ENCODE data around the gene SLC51A.

SLC51A gene

DNA sequence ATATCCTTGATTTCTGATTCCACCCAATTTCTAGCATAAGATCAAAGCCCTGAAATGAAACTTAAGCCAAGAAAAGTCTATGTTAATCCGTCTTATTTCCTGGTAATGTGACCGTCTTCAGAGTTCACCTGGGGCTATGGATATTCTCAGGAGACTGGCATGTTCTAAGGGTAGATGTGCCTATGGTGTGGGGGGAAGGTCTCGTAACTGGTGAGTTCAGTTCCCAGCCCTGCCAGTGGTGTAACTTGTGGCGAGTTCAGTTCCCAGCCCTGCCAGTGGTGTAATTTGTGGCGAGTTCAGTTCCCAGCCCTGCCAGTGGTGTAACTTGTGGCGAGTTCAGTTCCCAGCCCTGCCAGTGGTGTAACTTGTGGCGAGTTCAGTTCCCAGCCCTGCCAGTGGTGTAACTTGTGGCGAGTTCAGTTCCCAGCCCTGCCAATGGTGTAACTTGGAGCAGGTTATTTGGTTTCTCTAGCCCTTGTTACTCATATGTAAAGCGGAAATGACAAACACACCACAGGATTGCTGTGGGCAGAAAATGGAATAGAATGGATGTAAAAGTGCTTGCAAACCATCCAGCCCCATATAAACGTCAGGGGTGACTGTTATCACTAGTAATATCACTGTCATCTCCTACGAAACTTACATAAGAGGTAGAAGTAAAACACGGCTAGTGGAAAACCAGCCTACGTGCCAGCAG lies 30.4 kb downstream of the SLC51A start:
- H3K36me3 ChIP-seq (replicated peaks) = peaks cover 34% of the 10 kb centered on the region
- H3K27ac ChIP-seq = peak overlapping the region; percentile 60
- H3K27me3 ChIP-seq (replicated peaks) = no peaks in the 10 kb centered on the region
- H3K4me3 ChIP-seq (ENCODE audit: low read depth, low read length) = no peak overlapping the region
- in situ Hi-C loops (cut with HindIII; ENCODE audit: low pct_ligation_motif_present, low sequenced_read_pairs) = no loop called here
- TF ChIP-seq, protein P1, sequence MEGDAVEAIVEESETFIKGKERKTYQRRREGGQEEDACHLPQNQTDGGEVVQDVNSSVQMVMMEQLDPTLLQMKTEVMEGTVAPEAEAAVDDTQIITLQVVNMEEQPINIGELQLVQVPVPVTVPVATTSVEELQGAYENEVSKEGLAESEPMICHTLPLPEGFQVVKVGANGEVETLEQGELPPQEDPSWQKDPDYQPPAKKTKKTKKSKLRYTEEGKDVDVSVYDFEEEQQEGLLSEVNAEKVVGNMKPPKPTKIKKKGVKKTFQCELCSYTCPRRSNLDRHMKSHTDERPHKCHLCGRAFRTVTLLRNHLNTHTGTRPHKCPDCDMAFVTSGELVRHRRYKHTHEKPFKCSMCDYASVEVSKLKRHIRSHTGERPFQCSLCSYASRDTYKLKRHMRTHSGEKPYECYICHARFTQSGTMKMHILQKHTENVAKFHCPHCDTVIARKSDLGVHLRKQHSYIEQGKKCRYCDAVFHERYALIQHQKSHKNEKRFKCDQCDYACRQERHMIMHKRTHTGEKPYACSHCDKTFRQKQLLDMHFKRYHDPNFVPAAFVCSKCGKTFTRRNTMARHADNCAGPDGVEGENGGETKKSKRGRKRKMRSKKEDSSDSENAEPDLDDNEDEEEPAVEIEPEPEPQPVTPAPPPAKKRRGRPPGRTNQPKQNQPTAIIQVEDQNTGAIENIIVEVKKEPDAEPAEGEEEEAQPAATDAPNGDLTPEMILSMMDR (IDR thresholded peaks at IDR 0.05; ENCODE audit: low read depth, low read length, missing control alignments) = no peak
- DNase-seq = peak; percentile 76

DNA sequence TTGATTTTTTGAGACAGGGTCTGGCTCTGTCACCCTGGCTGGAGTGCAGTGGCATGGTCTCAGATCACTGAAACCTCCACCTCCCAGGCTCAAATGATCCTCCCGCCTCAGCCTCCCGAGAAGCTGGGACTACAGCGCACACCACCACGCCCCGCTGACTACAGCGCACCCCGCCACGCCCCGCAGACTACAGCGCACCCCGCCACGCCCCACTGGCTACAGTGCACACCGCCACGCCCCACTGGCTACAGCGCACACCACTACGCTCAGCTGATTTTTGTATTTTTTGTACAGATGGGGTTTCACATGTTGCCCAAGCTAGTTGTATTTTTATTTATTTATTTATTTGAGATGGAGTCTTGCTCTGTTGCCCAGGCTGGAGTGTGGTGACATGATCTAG lies 35.6 kb downstream of the SLC51A start:
- H3K4me3 ChIP-seq (ENCODE audit: low read depth, low read length) = no peak overlapping the region
- in situ Hi-C loops (cut with HindIII; ENCODE audit: low pct_ligation_motif_present, low sequenced_read_pairs) = no loop called here
- no peaks in the 10 kb centered on the region for H3K27me3 ChIP-seq (replicated peaks)
- DNase-seq = no peak
- H3K36me3 ChIP-seq (replicated peaks) = peaks cover 41% of the 10 kb centered on the region
- H3K27ac ChIP-seq = no peak overlapping the region
- TF ChIP-seq, protein P1 (IDR thresholded peaks at IDR 0.05; ENCODE audit: low read depth, low read length, missing control alignments) = no peak

DNA sequence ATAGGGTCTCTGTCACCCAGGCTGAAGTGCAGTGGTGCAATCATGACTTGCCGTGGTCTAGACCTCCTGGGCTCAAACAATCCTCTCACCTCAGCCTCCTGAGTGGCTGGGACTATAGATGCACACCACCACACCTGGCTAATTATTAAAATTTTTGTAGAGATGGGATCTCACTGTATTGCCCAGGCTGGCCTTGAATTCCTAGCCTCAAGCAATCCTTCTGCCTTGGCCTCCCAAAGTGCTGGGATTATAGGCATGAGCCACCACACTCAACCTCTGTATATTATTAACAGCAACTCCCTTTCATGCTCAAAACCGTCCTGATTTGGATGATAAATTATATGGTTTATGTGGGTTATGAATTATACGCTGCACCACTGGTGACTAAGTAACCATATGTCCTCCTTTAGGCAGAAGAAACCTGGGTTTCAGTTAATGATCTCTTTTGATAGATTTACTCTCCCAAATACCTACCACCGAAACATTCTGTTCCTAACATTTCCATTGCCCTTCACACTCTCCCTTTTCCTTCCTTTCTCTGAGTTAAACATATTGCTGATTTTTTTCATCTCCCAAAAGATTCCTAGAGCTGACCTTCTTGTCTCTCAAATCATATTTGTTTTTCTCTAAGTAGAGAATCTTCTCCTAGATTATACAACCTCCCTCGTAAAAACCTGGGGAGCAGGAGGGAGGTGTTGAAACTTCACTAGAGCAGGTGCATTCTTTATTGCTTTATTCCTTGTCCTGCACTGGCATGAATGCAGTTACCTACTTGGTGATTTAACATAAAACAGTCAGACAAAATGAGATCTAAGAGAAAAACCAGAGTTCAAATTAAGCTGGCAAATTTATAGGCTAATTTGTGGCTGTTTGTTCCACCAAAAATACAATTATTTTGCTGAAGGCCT lies 38.3 kb downstream of the SLC51A start:
- H3K27ac ChIP-seq = no peak overlapping the region
- peaks cover 34% of the 10 kb centered on the region for H3K36me3 ChIP-seq (replicated peaks)
- in situ Hi-C loops (cut with HindIII; ENCODE audit: low pct_ligation_motif_present, low sequenced_read_pairs) = no loop called here
- TF ChIP-seq, protein P1 (IDR thresholded peaks at IDR 0.05; ENCODE audit: low read depth, low read length, missing control alignments) = no peak
- DNase-seq = no peak
- H3K4me3 ChIP-seq (ENCODE audit: low read depth, low read length) = no peak overlapping the region
- H3K27me3 ChIP-seq (replicated peaks) = no peaks in the 10 kb centered on the region

DNA sequence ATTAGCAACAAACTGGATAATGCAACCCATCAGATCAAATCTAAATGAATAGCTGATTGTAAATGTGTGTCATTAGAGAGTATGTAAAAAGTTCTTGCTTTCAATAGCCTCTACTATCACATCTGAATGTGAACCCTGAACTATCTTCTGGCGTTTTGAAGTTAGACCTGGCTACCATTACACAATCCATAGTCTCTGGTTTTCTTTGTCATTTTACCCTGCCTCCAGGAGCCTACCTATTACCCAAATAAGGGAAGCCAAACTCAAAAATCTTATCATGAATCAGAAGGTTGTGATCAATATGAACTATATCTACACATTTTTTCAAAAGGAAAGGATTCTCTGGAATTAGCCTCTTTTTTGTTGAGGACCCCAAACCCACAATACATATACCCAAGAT lies 39.4 kb downstream of the SLC51A start:
- in situ Hi-C loops (cut with HindIII; ENCODE audit: low pct_ligation_motif_present, low sequenced_read_pairs) = no loop called here
- peaks cover 34% of the 10 kb centered on the region for H3K36me3 ChIP-seq (replicated peaks)

DNA sequence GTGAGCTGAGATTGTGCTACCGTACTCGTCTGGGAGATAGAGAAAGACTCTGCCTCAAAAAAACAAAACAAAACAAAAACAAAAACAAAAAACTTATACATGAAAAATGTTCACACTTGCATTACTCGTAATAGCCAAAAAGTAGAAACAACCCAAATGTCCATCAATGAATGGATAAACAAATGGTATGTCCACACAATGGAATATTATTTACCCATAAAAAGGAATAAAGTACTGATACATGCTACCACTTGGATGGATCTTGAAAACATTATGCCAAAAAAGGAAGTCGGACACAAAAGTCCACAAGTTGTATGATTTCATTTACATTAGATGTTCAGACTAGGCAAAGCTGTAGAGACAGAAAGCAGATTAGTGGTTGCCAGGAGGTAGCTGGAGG lies 44.5 kb downstream of the SLC51A start:
- no peak for DNase-seq
- H3K27me3 ChIP-seq (replicated peaks) = no peaks in the 10 kb centered on the region
- no peak overlapping the region for H3K4me3 ChIP-seq (ENCODE audit: low read depth, low read length)
- TF ChIP-seq, protein P1 (IDR thresholded peaks at IDR 0.05; ENCODE audit: low read depth, low read length, missing control alignments) = no peak
- H3K27ac ChIP-seq = no peak overlapping the region
- H3K36me3 ChIP-seq (replicated peaks) = peaks cover 34% of the 10 kb centered on the region
- in situ Hi-C loops (cut with HindIII; ENCODE audit: low pct_ligation_motif_present, low sequenced_read_pairs) = no loop called here

More for the DNA sequence above, 39.4 kb downstream of the SLC51A start:
- DNase-seq = no peak
- Histone ChIP-seq H3K27ac (no peak overlapping the region), H3K4me3 (ENCODE audit: low read depth, low read length) (no peak overlapping the region), H3K27me3 (replicated peaks) (no peaks in the 10 kb centered on the region)
- TF ChIP-seq, protein P1 (IDR thresholded peaks at IDR 0.05; ENCODE audit: low read depth, low read length, missing control alignments) = no peak
